ENCODE data around the gene ADCY1.

- TF ChIP-seq CTCF (IDR thresholded peaks at IDR 0.05; ENCODE audit: low read depth, low read length) (no peak), EZH2phosphoT487 (IDR thresholded peaks at IDR 0.05; ENCODE audit: low read depth) (no peak)
Observed at GRCh38 chr7:45576249-45576929, 2.2 kb downstream of the ADCY1 start.

Data from OCI-LY3 (cell line).